GM19193 (cell line): ENCODE results near the gene BTF3.

Experiments
- POLR2A ChIP-seq: IDR thresholded peaks from 4 replicates; pipeline ENCODE4 v1.6.1; 2011; ENCODE audit not compliant: insufficient read depth, insufficient read length; ENCODE audit errors: extremely low read depth

The BTF3 gene

GRCh38 chr5:73499187-73499586, 945 bp downstream of the BTF3 start:
- TF ChIP-seq POLR2A = no peak

- TF ChIP-seq POLR2A = no peak
These were observed 1.5 kb downstream of the BTF3 start for GRCh38 chr5:73499756-73500155.

GRCh38 chr5:73501406-73501805, 3.2 kb downstream of the BTF3 start:
- TF ChIP-seq POLR2A = no peak

- peak; percentile 16 for TF ChIP-seq POLR2A
These were observed 8.3 kb downstream of the BTF3 start for GRCh38 chr5:73506459-73506955.

GRCh38 chr5:73507062-73507461, 8.8 kb downstream of the BTF3 start:
- no peak for TF ChIP-seq POLR2A

GRCh38 chr5:73513996-73514395, 15.8 kb downstream of the BTF3 start:
- TF ChIP-seq POLR2A = no peak

- TF ChIP-seq POLR2A = no peak
These were observed 16.2 kb downstream of the BTF3 start for GRCh38 chr5:73514418-73514817.

GRCh38 chr5:73515232-73515631, 17.0 kb downstream of the BTF3 start:
- no peak for TF ChIP-seq POLR2A

GRCh38 chr5:73519531-73520283, 21.5 kb downstream of the BTF3 start:
- no peak for TF ChIP-seq POLR2A

GRCh38 chr5:73522989-73523388, 24.7 kb downstream of the BTF3 start:
- no peak for TF ChIP-seq POLR2A

GRCh38 chr5:73523861-73524260, 25.6 kb downstream of the BTF3 start:
- no peak for TF ChIP-seq POLR2A

- TF ChIP-seq POLR2A = no peak
These were observed 27.5 kb downstream of the BTF3 start for GRCh38 chr5:73525606-73526203.

GRCh38 chr5:73528248-73528647, 30.0 kb downstream of the BTF3 start:
- no peak for TF ChIP-seq POLR2A

- TF ChIP-seq POLR2A = no peak
These were observed 30.8 kb downstream of the BTF3 start for GRCh38 chr5:73529081-73529480.

- TF ChIP-seq POLR2A = no peak
These were observed 33.1 kb downstream of the BTF3 start for GRCh38 chr5:73531356-73531755.

GRCh38 chr5:73532195-73532594, 34.0 kb downstream of the BTF3 start:
- TF ChIP-seq POLR2A = no peak
